HepG2 (cell line): ENCODE results near the gene IL4I1. TPM values are rescaled to one million over a fixed set of nuclear protein-coding genes. Genes with fewer than 3 reads are reported as not detected.
A peak's percentile ranks its signal among the peaks of the same experiment; 100 is the strongest.

ENCODE experiments used
- ATM ChIP-seq: fragments of 450-650 bp; IDR thresholded peaks from 2 replicates; pipeline ENCODE4 v1.7.1; 2017; ENCODE audit warnings: mild to moderate bottlenecking, borderline replicate concordance
- CBX5 ChIP-seq: sonication (generic); formaldehyde crosslinking; IDR thresholded peaks from 2 replicates; pipeline ENCODE4 v1.4.0; 2020; ENCODE audit warnings: missing genetic modification reagents, borderline replicate concordance
- DDIT3 ChIP-seq: sonication (generic); formaldehyde crosslinking; IDR thresholded peaks from 2 replicates; pipeline ENCODE4 v1.4.0; 2020; ENCODE audit warnings: mild to moderate bottlenecking, missing genetic modification reagents
- DMAP1 ChIP-seq: IDR thresholded peaks from 2 replicates; pipeline ENCODE4 v1.6.1; 2016
- EEA1 ChIP-seq: sonication (generic); formaldehyde crosslinking; IDR thresholded peaks from 2 replicates; pipeline ENCODE4 v1.5.1; 2020; ENCODE audit warnings: mild to moderate bottlenecking, missing genetic modification reagents, borderline replicate concordance
- FOXC1 ChIP-seq: sonication (generic); formaldehyde crosslinking; IDR thresholded peaks from 2 replicates; pipeline ENCODE4 v1.8.0; 2022; ENCODE audit warnings: mild to moderate bottlenecking, missing genetic modification reagents, borderline replicate concordance
- GTF2F1 ChIP-seq: fragments of 150-350 bp; IDR thresholded peaks from 2 replicates; pipeline ENCODE4 v1.6.1; 2014; ENCODE audit warnings: low read length
- KLF16 ChIP-seq, 2 experiments: sonication (generic) in 1 of 2; formaldehyde crosslinking in 1 of 2; IDR thresholded peaks; 2 replicates each; pipeline versions ENCODE4 v1.6.1 to v1.8.0; 2016 to 2023; ENCODE audit warnings: missing genetic modification reagents in 2 of 2, missing compliant biosample characterization in 1 of 2
- KMT2B ChIP-seq: IDR thresholded peaks from 2 replicates; pipeline ENCODE4 v1.6.1; 2016; ENCODE audit warnings: missing genetic modification reagents, missing compliant biosample characterization
- MXD1 ChIP-seq: sonication (generic); formaldehyde crosslinking; IDR thresholded peaks from 2 replicates; pipeline ENCODE4 v1.4.0; 2020; ENCODE audit warnings: mild to moderate bottlenecking, missing genetic modification reagents
- NFKB2 ChIP-seq: sonication (generic); formaldehyde crosslinking; IDR thresholded peaks from 2 replicates; pipeline ENCODE4 v1.4.0; 2020; ENCODE audit warnings: missing genetic modification reagents, borderline replicate concordance
- RBM39 ChIP-seq: fragments of 200-400 bp; formaldehyde crosslinking; IDR thresholded peaks from one replicate; pipeline ENCODE4 v1.6.1; 2018; ENCODE audit warnings: antibody characterized with exemption, mild to moderate bottlenecking, low read depth, low read length; ENCODE audit not compliant: poor library complexity, severe bottlenecking
- RFX1 ChIP-seq: fragments of 450-650 bp; IDR thresholded peaks from 2 replicates; pipeline ENCODE4 v1.6.1; 2017
- RORA ChIP-seq: sonication (generic); formaldehyde crosslinking; IDR thresholded peaks from 2 replicates; pipeline ENCODE4 v1.5.0; 2020; ENCODE audit warnings: mild to moderate bottlenecking, missing genetic modification reagents, moderate library complexity
- SOX6 ChIP-seq, 2 experiments: fragments of 450-650 bp in 1 of 2; sonication (generic) in 1 of 2; formaldehyde crosslinking in 1 of 2; IDR thresholded peaks; 2 replicates each; pipeline versions ENCODE4 v1.4.0 to v1.6.1; 2017 to 2020; ENCODE audit warnings: antibody characterized with exemption in 1 of 2, mild to moderate bottlenecking in 1 of 2, missing genetic modification reagents in 1 of 2
- TSC22D2 ChIP-seq: sonication (generic); formaldehyde crosslinking; IDR thresholded peaks from 2 replicates; pipeline ENCODE4 v1.5.1; 2020; ENCODE audit warnings: missing genetic modification reagents, mild to moderate bottlenecking, borderline replicate concordance
- YEATS4 ChIP-seq: sonication (generic); formaldehyde crosslinking; IDR thresholded peaks from 2 replicates; pipeline ENCODE4 v1.4.0; 2020; ENCODE audit warnings: missing genetic modification reagents, borderline replicate concordance
- ZFP41 ChIP-seq: sonication (generic); formaldehyde crosslinking; IDR thresholded peaks from 2 replicates; pipeline ENCODE4 v1.4.0; 2020; ENCODE audit warnings: mild to moderate bottlenecking, missing genetic modification reagents, borderline replicate concordance
- ZNF12 ChIP-seq: sonication (generic); formaldehyde crosslinking; IDR thresholded peaks from 2 replicates; pipeline ENCODE4 v1.5.0; 2020; ENCODE audit warnings: missing genetic modification reagents
- ZNF362 ChIP-seq: sonication (generic); formaldehyde crosslinking; IDR thresholded peaks from 2 replicates; pipeline ENCODE4 v1.4.0; 2020; ENCODE audit warnings: missing genetic modification reagents, mild to moderate bottlenecking, borderline replicate concordance
- ZNF589 ChIP-seq: sonication (generic); formaldehyde crosslinking; conservative IDR thresholded peaks from 2 replicates; pipeline ENCODE4 v1.8.0; 2022; ENCODE audit warnings: mild to moderate bottlenecking, moderate library complexity, missing genetic modification reagents
- ZNF614 ChIP-seq: IDR thresholded peaks from 2 replicates; pipeline ENCODE4 v1.6.1; 2018; ENCODE audit warnings: missing biosample characterization, missing genetic modification reagents, inconsistent platforms, borderline replicate concordance
- ZNF720 ChIP-seq: sonication (generic); formaldehyde crosslinking; IDR thresholded peaks from 2 replicates; pipeline ENCODE4 v1.4.0; 2020; ENCODE audit warnings: missing genetic modification reagents
- ZSCAN9 ChIP-seq: IDR thresholded peaks from 2 replicates; pipeline ENCODE4 v1.6.1; 2016; ENCODE audit warnings: borderline replicate concordance
- polyA plus RNA-seq, 8 experiments: library from polyadenylated mRNA; depleted of rRNA in 3 of 8; stranded (reverse) in 7 of 8; unstranded in 1 of 8; fragments of >200 nt; fragmentation: Illumina TruSeq in 4 of 8; extraction: Trizol in 4 of 8; gene quantifications; 2 replicates each; pipeline versions ENCODE4 v1.2.1 to v1.2.3, GENCODE V29; 2011 to 2016; ENCODE audit warnings: low read depth in 4 of 8, missing spikeins in 1 of 8, mixed read lengths in 1 of 8; ENCODE audit not compliant: insufficient read depth in 1 of 8
- total RNA-seq, 5 experiments: library from RNA; depleted of rRNA; stranded (reverse); fragments of >200 nt; fragmentation: Illumina TruSeq; extraction: Trizol; gene quantifications; 2 replicates each; pipeline ENCODE4 v1.2.3, GENCODE V29; 2016; ENCODE audit warnings: low read depth in 1 of 5

IL4I1 gene
- total and polyA plus RNA-seq, 2 of the 13 experiments (the other 11 are each of a cell fraction or from before 2014, with no cell fraction given): not detected

GRCh38 chr19:49869484-49870308, 27.0 kb downstream of the IL4I1 start (continued):
- 0 out of 2 replicates have a peak, but pooled peaks have one; percentile 33 for TF ChIP-seq NFKB2
- 0 out of 2 replicates have a peak, but pooled peaks have one; percentile 42 for TF ChIP-seq ZNF362 (CRISPR knock-in tag)
- TF ChIP-seq MXD1 (CRISPR knock-in tag): peak; percentile 89
- peak; percentile 39; the same call in 1 of the 2 replicates for TF ChIP-seq TSC22D2
- TF ChIP-seq YEATS4 (CRISPR knock-in tag): peak; percentile 62; the same call in 1 of the 2 replicates
- no peak for TF ChIP-seq DDIT3 (CRISPR knock-in tag)
- TF ChIP-seq ATM: no peak
- TF ChIP-seq ZSCAN9 (CRISPR knock-in tag): 0 out of 2 replicates have a peak, but pooled peaks have one; percentile 25
- peak; percentile 28; the same call in 1 of the 2 replicates for TF ChIP-seq RFX1
- TF ChIP-seq KLF16 (CRISPR knock-in tag; IDR thresholded peaks at IDR 0.05): peak in 1 of 2 experiments; percentile 77; a peak in 2 of 4 replicates
- 0 out of 2 replicates have a peak, but pooled peaks have one; percentile 25 for TF ChIP-seq ZNF720 (CRISPR knock-in tag)
- peak; percentile 77; the same call in 1 of the 2 replicates for TF ChIP-seq ZFP41 (CRISPR knock-in tag)
- TF ChIP-seq EEA1 (CRISPR knock-in tag): peak; percentile 47; the same call in 1 of the 2 replicates
- TF ChIP-seq DMAP1 (CRISPR knock-in tag): peak; percentile 77
- peak; percentile 68 for TF ChIP-seq FOXC1
- TF ChIP-seq RBM39: peak; percentile 31
- TF ChIP-seq ZNF12 (CRISPR knock-in tag): 0 out of 2 replicates have a peak, but pooled peaks have one; percentile 10
- peak; percentile 57 for TF ChIP-seq KMT2B (CRISPR knock-in tag)
- TF ChIP-seq CBX5 (CRISPR knock-in tag): 0 out of 2 replicates have a peak, but pooled peaks have one; percentile 24
- no peak for TF ChIP-seq SOX6 (IDR thresholded peaks at IDR 0.05)
- TF ChIP-seq SOX6 (CRISPR knock-in tag; IDR thresholded peaks at IDR 0.05): peak; percentile 57; the same call in 1 of the 2 replicates
- TF ChIP-seq GTF2F1: no peak
- no peak; the same call in 1 of the 2 replicates for TF ChIP-seq ZNF614 (CRISPR knock-in tag)
- no peak for TF ChIP-seq RORA (CRISPR knock-in tag)
- TF ChIP-seq ZNF589 (CRISPR knock-in tag): 0 out of 2 replicates have a peak, but pooled peaks have one; percentile 55
